Measurements from ENCODE around the gene EEF1AKMT3. TPM values are rescaled to one million over a fixed set of nuclear protein-coding genes. Genes with fewer than 3 reads are reported as not detected.

Gene EEF1AKMT3
- polyA plus RNA-seq, 2 of the 4 experiments (the other 2 are of a cell fraction): 7.3 to 15.8 TPM

DNA sequence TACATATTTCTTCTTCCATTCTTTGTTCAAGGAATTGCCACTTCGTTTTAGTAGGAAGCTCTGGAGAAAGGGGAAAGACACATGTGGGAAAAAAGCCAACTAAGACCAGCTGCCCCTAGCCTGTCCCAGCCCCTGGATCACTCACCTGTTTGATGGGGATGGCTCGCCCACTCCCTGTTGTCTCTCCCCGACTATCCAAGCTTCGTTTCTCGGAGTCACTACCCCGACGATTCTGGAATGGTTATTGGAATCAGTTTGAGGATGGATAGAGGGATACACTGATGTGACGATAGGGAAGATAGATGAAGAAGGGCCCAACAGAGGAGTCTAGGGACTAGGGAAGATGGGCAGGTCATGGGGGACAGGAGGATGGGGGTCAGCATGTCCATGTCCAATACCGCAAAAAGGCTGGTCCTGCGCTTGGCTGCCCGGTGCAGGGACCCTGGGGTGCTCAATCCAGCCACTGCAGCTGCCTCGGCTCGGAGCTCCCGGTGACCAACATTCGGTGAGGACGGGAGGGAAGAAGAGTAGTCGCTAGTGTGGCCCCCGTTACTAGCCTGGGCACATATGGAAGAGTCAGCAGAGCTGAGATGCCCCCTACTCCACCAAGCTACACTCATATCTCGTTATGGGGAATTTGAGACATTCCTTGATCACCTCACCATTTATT is 40.9 kb upstream of the EEF1AKMT3 start:
- no peak for DNase-seq (ENCODE audit: low read depth in 1 of 2, low spot score in 1 of 2)
- Histone ChIP-seq H3K4me3 (no peak overlapping the region), H3K4me1 (peaks cover 10% of the 10 kb centered on the region), H3K27ac (no peak overlapping the region), H3K4me2 (no peak overlapping the region), H3K9me3 (no peaks in the 10 kb centered on the region)
- ChIA-PET CTCF (interaction anchor here (0.7 to 7.8 kb wide), 5 partner anchors 10 to 148 kb away, joined by 3 to 91 read pairs (median 4); partner anchors contain the start of genes B4GALNT1 and OS9), POLR2A (interaction anchor here (0.6 kb wide), 1 partner anchor 230 kb away, joined by 3 read pairs; no protein-coding TSS in a partner anchor)
- WGBS (ENCODE audit: missing lambda C conversion rate): 71% methylated on average over 19 of the region's 19 CpGs
- no peak for FAIRE-seq
- no peak for TF ChIP-seq KDM5A (IDR thresholded peaks at IDR 0.05)
- TF ChIP-seq SREBF2 (IDR thresholded peaks at IDR 0.05): no peak
- no peak for TF ChIP-seq TP53 (CRISPR knock-in tag; IDR thresholded peaks at IDR 0.05)
- no peak for TF ChIP-seq ZSCAN20 (CRISPR knock-in tag; IDR thresholded peaks at IDR 0.05)
- no peak for TF ChIP-seq FOSB (CRISPR knock-in tag; IDR thresholded peaks at IDR 0.05)
- TF ChIP-seq HOXB13 (CRISPR knock-in tag; IDR thresholded peaks at IDR 0.05; ENCODE audit: low read depth): no peak
- TF ChIP-seq, protein P1, sequence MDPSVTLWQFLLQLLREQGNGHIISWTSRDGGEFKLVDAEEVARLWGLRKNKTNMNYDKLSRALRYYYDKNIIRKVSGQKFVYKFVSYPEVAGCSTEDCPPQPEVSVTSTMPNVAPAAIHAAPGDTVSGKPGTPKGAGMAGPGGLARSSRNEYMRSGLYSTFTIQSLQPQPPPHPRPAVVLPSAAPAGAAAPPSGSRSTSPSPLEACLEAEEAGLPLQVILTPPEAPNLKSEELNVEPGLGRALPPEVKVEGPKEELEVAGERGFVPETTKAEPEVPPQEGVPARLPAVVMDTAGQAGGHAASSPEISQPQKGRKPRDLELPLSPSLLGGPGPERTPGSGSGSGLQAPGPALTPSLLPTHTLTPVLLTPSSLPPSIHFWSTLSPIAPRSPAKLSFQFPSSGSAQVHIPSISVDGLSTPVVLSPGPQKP (IDR thresholded peaks at IDR 0.05; ENCODE audit: low read depth, low read length): no peak
- no peak for ATAC-seq

DNA sequence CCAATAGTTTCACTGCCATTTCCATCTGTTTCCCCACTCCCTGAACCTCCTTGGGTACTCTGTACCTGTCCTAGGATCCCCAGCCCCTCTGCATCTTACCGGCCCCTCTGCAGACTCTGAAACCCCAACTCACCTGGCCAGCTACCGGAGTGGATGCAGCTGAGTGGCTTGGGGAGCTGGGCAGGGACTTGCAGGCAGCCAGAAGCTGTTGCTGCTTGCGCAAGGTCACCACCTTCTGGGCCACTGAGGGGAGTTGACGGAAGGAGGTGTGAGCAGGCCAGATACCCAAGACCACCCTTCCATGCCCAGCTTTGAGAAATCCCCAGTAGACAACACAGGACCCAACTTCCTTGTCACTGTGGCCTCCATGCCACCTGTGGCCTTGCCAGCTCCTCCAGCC is 40.1 kb upstream of the EEF1AKMT3 start:
- 85% methylated on average over 4 of the region's 4 CpGs for whole genome bisulfite sequencing (ENCODE audit: missing lambda C conversion rate)
- Histone ChIP-seq H3K9me3 (no peaks in the 10 kb centered on the region), H3K4me3 (no peak overlapping the region), H3K4me1 (peaks cover 12% of the 10 kb centered on the region), H3K27ac (no peak overlapping the region), H3K4me2 (no peak overlapping the region)
- ChIA-PET CTCF (interaction anchor here (1.1 to 10.7 kb wide), 5 partner anchors 9 to 149 kb away, joined by 3 to 242 read pairs (median 6); partner anchors contain the start of gene OS9), POLR2A (interaction anchor here (0.6 kb wide), 1 partner anchor 231 kb away, joined by 3 read pairs; no protein-coding TSS in a partner anchor)
- no peak for FAIRE-seq
- no peak for DNase-seq (ENCODE audit: low read depth in 1 of 2, low spot score in 1 of 2)
- no peak for ATAC-seq
- TF ChIP-seq RFX5 (IDR thresholded peaks at IDR 0.05): no peak
- TF ChIP-seq RCOR1 (IDR thresholded peaks at IDR 0.05; ENCODE audit: low read depth, low read length): no peak
- TF ChIP-seq, protein P2, sequence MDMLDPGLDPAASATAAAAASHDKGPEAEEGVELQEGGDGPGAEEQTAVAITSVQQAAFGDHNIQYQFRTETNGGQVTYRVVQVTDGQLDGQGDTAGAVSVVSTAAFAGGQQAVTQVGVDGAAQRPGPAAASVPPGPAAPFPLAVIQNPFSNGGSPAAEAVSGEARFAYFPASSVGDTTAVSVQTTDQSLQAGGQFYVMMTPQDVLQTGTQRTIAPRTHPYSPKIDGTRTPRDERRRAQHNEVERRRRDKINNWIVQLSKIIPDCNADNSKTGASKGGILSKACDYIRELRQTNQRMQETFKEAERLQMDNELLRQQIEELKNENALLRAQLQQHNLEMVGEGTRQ (IDR thresholded peaks at IDR 0.05): no peak
- TF ChIP-seq CBX2 (IDR thresholded peaks at IDR 0.05; ENCODE audit: borderline replicate concordance, low read depth): no peak
- no peak for TF ChIP-seq TFCP2L1 (CRISPR knock-in tag; IDR thresholded peaks at IDR 0.05)
- TF ChIP-seq RAD21 (conservative IDR thresholded peaks at IDR 0.05 in 1 of 2, IDR thresholded peaks at IDR 0.05 in 1 of 2): no peak
- no peak for TF ChIP-seq SREBF2 (IDR thresholded peaks at IDR 0.05)
- TF ChIP-seq EHMT2 (IDR thresholded peaks at IDR 0.05; ENCODE audit: low read depth): no peak
- TF ChIP-seq FOSL2 (IDR thresholded peaks at IDR 0.05): no peak
- no peak for TF ChIP-seq FOSL2 (CRISPR knock-in tag; IDR thresholded peaks at IDR 0.05)
- TF ChIP-seq RARB (CRISPR knock-in tag; IDR thresholded peaks at IDR 0.05): no peak
- TF ChIP-seq NR3C1 (IDR thresholded peaks at IDR 0.05): no peak
- TF ChIP-seq, protein P3, sequence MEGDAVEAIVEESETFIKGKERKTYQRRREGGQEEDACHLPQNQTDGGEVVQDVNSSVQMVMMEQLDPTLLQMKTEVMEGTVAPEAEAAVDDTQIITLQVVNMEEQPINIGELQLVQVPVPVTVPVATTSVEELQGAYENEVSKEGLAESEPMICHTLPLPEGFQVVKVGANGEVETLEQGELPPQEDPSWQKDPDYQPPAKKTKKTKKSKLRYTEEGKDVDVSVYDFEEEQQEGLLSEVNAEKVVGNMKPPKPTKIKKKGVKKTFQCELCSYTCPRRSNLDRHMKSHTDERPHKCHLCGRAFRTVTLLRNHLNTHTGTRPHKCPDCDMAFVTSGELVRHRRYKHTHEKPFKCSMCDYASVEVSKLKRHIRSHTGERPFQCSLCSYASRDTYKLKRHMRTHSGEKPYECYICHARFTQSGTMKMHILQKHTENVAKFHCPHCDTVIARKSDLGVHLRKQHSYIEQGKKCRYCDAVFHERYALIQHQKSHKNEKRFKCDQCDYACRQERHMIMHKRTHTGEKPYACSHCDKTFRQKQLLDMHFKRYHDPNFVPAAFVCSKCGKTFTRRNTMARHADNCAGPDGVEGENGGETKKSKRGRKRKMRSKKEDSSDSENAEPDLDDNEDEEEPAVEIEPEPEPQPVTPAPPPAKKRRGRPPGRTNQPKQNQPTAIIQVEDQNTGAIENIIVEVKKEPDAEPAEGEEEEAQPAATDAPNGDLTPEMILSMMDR (IDR thresholded peaks at IDR 0.05): no peak
